GM19035 (cell line): Measurements from ENCODE around the gene LRP5.
"Not testable (repeated sequence)": the region's sequence is repeated elsewhere in the genome, so short reads cannot be mapped to it uniquely, and the experiment has no call there.

Source experiments
- ATAC-seq: cut with Tn5 transposase; IDR thresholded peaks from one replicate; pipeline ENCODE4 v1.9.1; 2021; ENCODE audit not compliant: unreplicated experiment

LRP5 gene

DNA sequence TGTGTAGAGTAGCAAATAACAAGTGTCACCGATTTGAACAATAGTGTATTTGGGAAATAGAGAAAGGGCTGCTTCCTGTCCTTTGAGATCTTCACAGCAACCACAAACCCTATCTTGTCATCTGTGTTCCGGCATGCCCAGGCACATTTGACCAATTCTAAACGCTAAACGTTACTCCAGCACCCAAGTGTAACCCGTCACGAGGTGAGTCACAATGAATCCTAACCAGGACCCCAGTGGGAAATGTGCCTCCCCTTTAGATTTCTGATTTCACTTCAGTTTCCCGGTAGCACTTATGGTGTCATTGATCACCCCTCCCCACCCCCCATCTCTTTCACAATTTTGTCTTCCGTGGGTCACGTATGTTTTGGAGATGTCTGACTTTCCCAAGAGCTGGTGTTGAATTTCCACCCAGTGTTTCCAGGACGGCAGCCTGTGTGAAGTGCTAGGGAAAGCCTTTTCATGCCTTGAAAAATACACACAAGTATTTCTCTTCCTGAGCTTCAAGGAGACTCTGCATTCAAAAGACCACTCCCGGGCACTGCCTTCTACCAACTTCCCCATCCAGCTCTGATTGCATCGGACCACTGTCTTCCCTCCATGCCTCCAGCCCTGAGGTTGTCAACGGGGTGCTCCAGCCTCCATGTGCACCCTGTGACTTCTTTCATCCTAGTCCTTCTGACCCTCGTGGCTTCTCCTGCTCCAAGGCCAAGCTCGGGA lies 30.1 kb upstream of the LRP5 start:
- ATAC-seq: peak; percentile 72

DNA sequence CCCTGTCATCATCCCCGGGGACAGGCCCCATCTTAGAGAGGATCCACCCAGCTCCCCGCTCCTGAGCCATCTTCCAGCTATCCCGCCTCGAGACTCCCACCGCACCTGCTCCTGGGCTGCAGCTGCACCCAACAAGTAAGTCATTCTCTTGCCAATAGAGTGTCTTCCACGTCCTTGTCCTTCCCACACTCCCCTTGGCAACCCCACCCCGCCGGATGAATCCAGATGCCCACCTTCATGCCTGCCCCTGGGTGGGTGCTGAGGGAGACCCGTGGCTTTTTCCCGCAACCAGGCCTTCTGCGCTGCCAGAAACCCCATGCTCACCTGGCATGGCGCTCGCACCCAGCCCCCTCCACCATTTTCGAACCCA lies 29.5 kb upstream of the LRP5 start:
- no peak for ATAC-seq

- ATAC-seq: not testable (repeated sequence)
Measured at GRCh38 chr11:68284588-68284987, 27.8 kb upstream of the LRP5 start.

DNA sequence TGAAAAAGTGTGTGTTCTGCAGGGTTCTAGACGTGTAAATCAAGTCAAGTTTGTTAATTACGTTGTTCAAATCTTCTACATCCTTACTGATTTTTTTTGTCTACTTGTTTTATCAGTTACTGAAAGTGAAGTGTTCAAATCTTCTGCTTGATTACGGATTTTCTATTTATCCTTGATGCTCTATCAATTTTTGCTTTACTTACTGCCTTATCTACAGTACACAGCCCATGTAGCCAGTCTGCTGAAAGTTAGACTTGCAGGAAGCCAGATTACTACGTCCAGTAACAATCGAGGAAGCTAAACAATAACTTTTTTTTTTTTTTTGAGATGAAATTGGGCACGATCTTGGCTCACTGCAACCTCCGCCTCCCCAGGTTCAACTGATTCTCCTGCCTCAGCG lies 25.0 kb upstream of the LRP5 start:
- no peak for ATAC-seq

GRCh38 chr11:68289456-68289855 lies 22.9 kb upstream of the LRP5 start:
- no peak for ATAC-seq

DNA sequence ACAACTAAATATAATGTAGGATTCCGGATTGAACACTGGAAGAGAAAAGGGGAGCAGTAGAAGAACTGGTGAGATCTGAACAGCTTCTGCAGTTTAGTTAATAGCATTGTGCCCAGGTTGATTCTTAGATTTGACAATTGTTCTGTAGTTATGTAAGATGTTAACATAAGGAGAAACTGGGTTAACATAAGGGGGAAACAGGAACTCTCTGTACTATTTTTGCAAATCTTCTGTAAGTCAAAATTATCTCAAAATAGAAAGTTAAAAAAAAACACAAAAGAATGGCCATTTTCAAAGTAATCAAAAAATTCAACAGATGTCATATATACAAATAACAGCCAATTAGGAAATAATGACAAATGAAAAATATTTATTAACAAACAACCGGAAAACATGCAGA lies 18.7 kb upstream of the LRP5 start:
- ATAC-seq: no peak

- ATAC-seq: no peak
Measured at GRCh38 chr11:68295271-68295670, 17.1 kb upstream of the LRP5 start.

GRCh38 chr11:68295940-68296339 lies 16.5 kb upstream of the LRP5 start:
- ATAC-seq: no peak

- ATAC-seq: no peak
Measured at GRCh38 chr11:68296344-68297051, 15.9 kb upstream of the LRP5 start.

DNA sequence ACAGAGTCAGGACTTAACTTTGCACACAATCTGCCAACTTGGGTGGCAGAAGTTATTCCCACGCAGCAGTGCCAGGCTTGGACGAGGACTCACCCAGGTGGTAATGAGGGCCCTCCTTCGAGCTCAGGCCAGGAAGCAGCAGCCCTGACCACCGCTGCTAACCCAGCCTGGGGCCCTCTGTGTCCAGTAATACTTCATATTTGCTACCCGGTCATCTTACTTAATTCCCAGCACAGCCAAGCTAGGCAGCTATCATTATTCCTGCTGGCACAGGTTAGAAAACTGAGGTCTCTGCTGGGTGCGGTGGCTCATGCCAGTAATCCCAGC lies 15.4 kb upstream of the LRP5 start:
- ATAC-seq: no peak

GRCh38 chr11:68297494-68297811 lies 14.9 kb upstream of the LRP5 start:
- no peak for ATAC-seq

GRCh38 chr11:68297812-68298658 lies 14.4 kb upstream of the LRP5 start:
- no peak for ATAC-seq

DNA sequence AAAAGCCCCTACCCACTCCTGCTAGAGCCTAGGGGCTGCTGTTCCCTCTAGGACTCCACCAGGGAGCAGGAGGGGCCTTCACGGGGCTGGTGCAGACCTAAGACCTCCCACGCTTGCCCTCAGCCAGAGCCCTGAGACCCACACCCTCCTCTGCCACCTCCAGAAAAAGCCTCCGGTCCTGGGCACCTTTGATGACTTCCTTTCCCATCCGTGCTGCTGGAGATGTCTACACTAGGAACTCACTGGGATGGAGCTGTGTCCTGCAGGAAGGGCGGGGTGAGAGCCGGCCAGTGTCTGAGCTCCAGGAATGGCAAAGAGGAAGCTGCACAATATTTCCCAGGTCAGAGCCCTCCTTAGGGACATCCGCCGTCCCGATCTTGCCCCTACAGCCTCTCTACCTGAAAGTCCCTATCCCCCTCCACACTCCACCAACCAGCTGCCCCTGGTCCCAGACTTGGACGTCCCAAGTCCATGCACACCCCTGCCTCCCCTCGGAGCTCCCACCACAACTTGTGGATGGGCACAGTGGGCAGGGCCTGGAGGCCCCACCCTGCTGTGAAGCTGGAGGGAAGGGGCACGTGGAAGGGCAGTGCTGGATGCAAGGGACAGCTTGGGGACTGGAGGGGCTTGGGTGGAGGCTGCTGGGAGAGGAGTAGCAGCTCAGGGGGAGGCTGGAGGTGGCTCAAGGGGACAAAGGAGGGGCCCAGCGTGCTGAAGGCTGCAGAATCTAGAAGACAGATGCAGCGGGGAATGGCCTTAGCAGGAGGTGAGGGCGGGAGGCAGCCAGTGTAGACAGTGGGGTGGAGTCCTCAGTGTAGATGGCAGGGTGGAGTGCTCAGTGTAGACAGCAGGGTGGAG lies 13.5 kb upstream of the LRP5 start:
- no peak for ATAC-seq

DNA sequence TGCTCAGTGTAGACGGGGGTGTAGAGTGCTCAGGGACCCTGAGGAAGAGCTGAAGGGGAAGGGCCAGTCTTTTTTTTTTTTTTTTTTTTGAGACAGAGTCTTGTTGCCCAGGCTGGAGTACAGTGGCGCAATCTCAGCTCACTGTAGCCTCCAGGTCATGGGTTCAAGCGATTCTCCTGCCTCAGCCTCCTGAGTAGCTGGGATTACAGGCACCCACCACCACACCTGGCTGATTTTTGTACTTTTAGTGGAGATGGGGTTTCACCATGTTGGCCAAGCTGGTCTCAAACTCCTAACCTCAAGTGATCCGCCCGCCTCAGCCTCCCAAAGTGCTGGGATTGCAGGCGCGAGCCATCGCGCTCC lies 12.9 kb upstream of the LRP5 start:
- ATAC-seq: not testable (repeated sequence)

DNA sequence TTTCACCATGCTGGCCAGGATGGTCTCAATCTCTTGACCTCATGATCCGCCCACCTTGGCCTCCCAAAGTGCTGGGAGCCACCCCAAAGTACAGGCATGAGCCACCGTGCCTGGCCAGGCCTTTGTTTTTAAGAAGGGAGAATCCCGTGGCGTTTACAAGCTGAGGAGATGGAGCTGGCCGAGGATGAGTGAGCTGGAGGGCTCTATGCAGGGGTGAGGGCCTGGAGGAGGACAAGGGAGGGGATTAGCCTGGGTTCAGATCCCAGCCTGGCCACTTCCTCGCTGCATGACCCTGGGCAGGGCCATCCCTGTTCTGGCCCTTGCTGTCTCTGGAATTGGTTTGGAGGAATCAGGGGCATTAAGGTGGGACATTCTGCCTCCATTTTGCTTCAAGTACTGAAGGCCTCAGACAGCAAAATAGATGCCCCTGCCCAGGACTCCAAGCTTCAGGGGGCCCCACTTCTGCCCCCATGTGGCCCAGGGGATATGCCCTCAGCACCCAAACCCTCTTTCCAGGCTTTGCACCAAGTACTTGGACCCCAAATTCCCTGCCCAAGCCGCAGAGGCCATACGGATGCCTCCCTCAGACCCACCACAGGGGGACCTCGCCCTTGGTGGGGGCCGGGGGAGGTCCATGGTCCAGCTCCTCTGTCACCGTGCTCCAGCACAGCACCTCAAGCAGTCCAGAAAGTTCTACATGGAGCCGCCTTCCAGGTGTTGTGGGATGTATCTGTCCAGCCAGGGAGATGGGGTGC lies 12.1 kb upstream of the LRP5 start:
- no peak for ATAC-seq

DNA sequence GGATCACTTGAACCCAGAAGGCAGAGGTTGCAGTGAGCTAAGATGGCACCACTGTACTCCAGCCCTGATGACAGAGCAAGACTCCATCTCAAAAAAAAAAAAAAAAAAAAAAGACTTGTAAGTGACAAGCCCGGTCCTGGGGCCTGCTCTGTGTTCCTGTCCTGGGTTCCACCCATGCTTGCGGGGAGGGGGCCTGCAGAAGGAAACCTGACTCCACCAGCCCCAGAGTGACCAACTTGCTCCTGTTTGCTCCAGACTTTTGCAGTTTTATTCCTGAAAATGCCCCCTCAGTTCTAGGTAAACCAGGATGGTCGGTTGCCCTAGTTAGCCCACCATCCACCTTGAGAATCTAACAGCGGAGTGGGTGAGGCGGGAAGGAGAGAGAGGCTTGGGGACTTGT lies 10.1 kb upstream of the LRP5 start:
- ATAC-seq: no peak

- no peak for ATAC-seq
Measured at GRCh38 chr11:68302670-68303069, 9.7 kb upstream of the LRP5 start.

GRCh38 chr11:68303083-68303482 lies 9.3 kb upstream of the LRP5 start:
- no peak for ATAC-seq

DNA sequence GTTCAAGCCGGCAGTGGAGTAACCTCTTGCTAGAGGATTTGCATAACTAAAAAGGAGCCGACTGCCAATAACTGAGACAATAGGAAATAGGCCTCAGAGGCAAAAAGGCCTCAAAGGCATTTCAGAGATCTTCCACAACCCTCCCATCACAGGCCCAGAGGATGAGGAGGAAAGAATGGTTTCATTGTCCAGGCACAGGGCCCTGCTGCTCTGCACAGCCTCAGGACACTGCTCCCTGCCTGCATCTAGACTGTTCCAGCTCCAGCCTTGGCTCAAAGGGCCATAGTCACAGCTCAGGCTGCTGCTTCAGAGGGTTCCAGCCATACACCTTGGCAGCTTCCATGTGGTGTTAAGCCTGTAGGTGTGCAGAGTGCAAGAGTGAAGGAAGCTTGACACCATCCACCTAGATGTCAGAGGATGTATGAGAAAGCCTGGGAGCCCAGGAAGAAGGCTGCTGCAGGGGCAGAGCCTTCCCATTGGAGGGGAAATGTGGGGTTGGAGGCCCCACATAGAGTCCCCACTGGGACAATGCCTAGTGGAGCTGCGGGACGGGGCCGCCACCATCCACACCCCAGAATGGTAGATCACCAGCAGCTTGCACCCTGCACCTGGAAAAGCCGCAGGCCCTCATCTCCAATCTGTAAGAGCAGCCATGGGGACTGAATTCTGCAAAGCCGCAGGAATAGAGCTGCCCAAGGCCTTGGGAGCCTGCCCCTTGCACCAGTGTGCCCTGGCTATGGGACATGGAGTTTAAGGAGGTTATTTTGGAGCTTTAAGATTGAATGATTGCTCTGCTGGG lies 8.2 kb upstream of the LRP5 start:
- no peak for ATAC-seq

GRCh38 chr11:68306636-68307035 lies 5.8 kb upstream of the LRP5 start:
- no peak for ATAC-seq
